ENCODE results near the gene EFNA4. TPM values are rescaled to one million over a fixed set of nuclear protein-coding genes. Genes with fewer than 3 reads are reported as not detected.
"Not testable (repeated sequence)": the region's sequence is repeated elsewhere in the genome, so short reads cannot be mapped to it uniquely, and the experiment has no call there.

EFNA4 gene
- total and polyA plus RNA-seq, 3 donors from 2014 or later = 5.3 to 6.9 (median 6.0) TPM

- 70 to 93% methylated on average over 5 of the region's 5 CpGs for WGBS, 2 donors
- Histone ChIP-seq H3K4me3 (no peak overlapping the region), H3K27me3 (no peaks in the 10 kb centered on the region), H3K27ac (no peak overlapping the region), H3K9me3 (no peaks in the 10 kb centered on the region), H3K4me1 (no peaks in the 10 kb centered on the region), H3K36me3 (ENCODE audit: low read depth, missing control alignments) (no peaks in the 10 kb centered on the region)
- intact Hi-C loops (cut with DNase I; ENCODE audit: low total_unique reads) = no loop called here
- TF ChIP-seq POLR2A (IDR thresholded peaks at IDR 0.05) = no peak
- TF ChIP-seq, protein P1, sequence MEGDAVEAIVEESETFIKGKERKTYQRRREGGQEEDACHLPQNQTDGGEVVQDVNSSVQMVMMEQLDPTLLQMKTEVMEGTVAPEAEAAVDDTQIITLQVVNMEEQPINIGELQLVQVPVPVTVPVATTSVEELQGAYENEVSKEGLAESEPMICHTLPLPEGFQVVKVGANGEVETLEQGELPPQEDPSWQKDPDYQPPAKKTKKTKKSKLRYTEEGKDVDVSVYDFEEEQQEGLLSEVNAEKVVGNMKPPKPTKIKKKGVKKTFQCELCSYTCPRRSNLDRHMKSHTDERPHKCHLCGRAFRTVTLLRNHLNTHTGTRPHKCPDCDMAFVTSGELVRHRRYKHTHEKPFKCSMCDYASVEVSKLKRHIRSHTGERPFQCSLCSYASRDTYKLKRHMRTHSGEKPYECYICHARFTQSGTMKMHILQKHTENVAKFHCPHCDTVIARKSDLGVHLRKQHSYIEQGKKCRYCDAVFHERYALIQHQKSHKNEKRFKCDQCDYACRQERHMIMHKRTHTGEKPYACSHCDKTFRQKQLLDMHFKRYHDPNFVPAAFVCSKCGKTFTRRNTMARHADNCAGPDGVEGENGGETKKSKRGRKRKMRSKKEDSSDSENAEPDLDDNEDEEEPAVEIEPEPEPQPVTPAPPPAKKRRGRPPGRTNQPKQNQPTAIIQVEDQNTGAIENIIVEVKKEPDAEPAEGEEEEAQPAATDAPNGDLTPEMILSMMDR (IDR thresholded peaks at IDR 0.05) = no peak
- DNase-seq = no peak
These were observed 50.0 kb downstream of the EFNA4 start for GRCh38 chr1:155113450-155113980.

DNA sequence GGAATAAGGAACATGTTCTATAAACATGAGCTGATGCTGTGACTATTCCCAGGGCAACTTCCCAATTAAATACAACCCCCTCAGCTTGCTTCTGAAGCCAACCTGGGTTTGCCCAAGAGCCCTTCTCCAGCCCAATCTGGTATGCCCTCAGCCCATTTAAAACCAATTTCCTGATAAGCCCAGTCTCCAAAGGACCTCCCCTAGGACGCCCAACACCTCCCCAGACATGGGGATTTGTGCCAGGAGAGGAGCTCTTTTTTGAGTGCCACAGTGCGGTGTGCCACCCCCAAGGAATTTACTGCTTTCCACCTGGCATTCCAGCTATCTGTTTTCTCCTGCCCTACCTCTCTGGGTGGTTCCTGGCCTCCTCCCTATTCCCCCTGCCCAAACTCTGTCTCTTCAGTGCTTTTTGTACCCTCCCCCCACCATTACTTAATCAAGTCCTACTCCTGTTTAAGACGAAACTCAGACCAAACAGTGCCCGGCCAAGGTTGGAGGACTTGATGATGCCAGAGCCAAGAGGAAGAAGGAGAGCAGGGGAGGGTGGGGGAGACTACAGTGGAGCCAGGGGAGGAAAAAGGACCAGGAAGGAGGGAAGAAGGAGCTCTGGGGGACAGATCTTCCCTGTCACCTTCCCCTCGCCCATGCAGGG lies 52.7 kb downstream of the EFNA4 start:
- Histone ChIP-seq H3K4me3 (no peak overlapping the region), H3K9me3 (no peaks in the 10 kb centered on the region), H3K27ac (no peak overlapping the region), H3K4me1 (no peaks in the 10 kb centered on the region), H3K27me3 (no peaks in the 10 kb centered on the region), H3K36me3 (ENCODE audit: low read depth, missing control alignments) (no peaks in the 10 kb centered on the region)
- no peak for TF ChIP-seq POLR2A (IDR thresholded peaks at IDR 0.05)
- TF ChIP-seq, protein P1 (IDR thresholded peaks at IDR 0.05) = no peak
- intact Hi-C loops (cut with DNase I; ENCODE audit: low total_unique reads) = no loop called here
- DNase-seq = no peak
- WGBS, 2 donors = 59 to 79% methylated on average over 5 of the region's 5 CpGs

GRCh38 chr1:155117610-155118009 lies 54.1 kb downstream of the EFNA4 start:
- TF ChIP-seq, protein P1 (IDR thresholded peaks at IDR 0.05) = no peak
- no peak for TF ChIP-seq POLR2A (IDR thresholded peaks at IDR 0.05)
- H3K9me3 ChIP-seq = no peaks in the 10 kb centered on the region
- H3K27me3 ChIP-seq = no peaks in the 10 kb centered on the region
- no peak overlapping the region for H3K27ac ChIP-seq
- no peaks in the 10 kb centered on the region for H3K36me3 ChIP-seq (ENCODE audit: low read depth, missing control alignments)
- WGBS, 2 donors = 74 to 86% methylated on average over 4 of the region's 4 CpGs
- DNase-seq = no peak
- H3K4me1 ChIP-seq = no peaks in the 10 kb centered on the region
- H3K4me3 ChIP-seq = no peak overlapping the region
- intact Hi-C loops (cut with DNase I; ENCODE audit: low total_unique reads) = no loop called here

DNA sequence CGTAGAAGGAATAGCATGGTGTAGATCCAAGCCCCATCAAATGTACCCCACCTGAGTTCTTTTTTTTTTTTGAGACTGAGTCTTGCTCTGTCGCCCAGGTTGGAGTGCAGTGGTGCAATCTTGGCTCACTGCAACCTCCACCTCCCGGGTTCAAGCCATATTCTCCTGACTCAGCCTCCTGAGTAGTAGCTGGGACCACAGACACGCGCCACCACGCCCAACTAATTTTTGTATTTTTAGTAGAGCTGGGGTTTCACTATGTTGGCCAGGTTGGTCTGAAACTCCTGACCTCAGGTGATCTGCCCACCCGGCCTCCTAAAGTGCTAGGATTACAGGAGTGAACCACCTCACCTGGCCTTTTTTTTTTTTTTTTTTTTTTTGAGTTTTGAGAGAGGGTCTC lies 54.5 kb downstream of the EFNA4 start:
- H3K27me3 ChIP-seq; intact Hi-C loops (cut with DNase I; ENCODE audit: low total_unique reads); DNase-seq; H3K36me3 ChIP-seq (ENCODE audit: low read depth, missing control alignments); H3K9me3 ChIP-seq; H3K4me3 ChIP-seq; H3K4me1 ChIP-seq; H3K27ac ChIP-seq: not testable (repeated sequence)
- WGBS, 2 donors = 92 to 93% methylated on average over 7 of the region's 7 CpGs

Other genes starting within 250 kb of the EFNA4 start
- under 1 TPM; 0.24 to 0.56 TPM for gene KCNN3, start 193.5 kb upstream of the EFNA4 start, total RNA-seq
- 0.78 TPM for gene KCNN3, start 193.5 kb upstream of the EFNA4 start, polyA plus RNA-seq (ENCODE audit: insufficient read depth, low read depth, low replicate concordance)
- 10 to 100 TPM; 21.1 to 27.7 TPM for gene PMVK, start 127.0 kb upstream of the EFNA4 start, total RNA-seq
- 44.6 TPM for gene PMVK, start 127.0 kb upstream of the EFNA4 start, polyA plus RNA-seq (ENCODE audit: insufficient read depth, low read depth, low replicate concordance)
- gene PBXIP1, start 107.6 kb upstream of the EFNA4 start, total RNA-seq = 10 to 100 TPM; 84.1 to 87.1 TPM
- gene PBXIP1, start 107.6 kb upstream of the EFNA4 start, polyA plus RNA-seq (ENCODE audit: insufficient read depth, low read depth, low replicate concordance) = 111 TPM
- gene PYGO2, start 102.0 kb upstream of the EFNA4 start, total RNA-seq = 10 to 100 TPM; 31.0 to 34.9 TPM
- 33.2 TPM for gene PYGO2, start 102.0 kb upstream of the EFNA4 start, polyA plus RNA-seq (ENCODE audit: insufficient read depth, low read depth, low replicate concordance)
- gene SHC1, start 93.0 kb upstream of the EFNA4 start, total RNA-seq = 10 to 100 TPM; 47.9 to 59.3 TPM
- 49.0 TPM for gene SHC1, start 93.0 kb upstream of the EFNA4 start, polyA plus RNA-seq (ENCODE audit: insufficient read depth, low read depth, low replicate concordance)
- 10 to 100 TPM; 45.5 to 84.3 TPM for gene CKS1B, start 89.1 kb upstream of the EFNA4 start, total RNA-seq
- gene CKS1B, start 89.1 kb upstream of the EFNA4 start, polyA plus RNA-seq (ENCODE audit: insufficient read depth, low read depth, low replicate concordance) = 100 TPM
- gene FLAD1, start 80.4 kb upstream of the EFNA4 start, total RNA-seq = 10 to 100 TPM; 26.5 to 35.0 TPM
- 46.5 TPM for gene FLAD1, start 80.4 kb upstream of the EFNA4 start, polyA plus RNA-seq (ENCODE audit: insufficient read depth, low read depth, low replicate concordance)
- gene LENEP, start 70.2 kb upstream of the EFNA4 start, total RNA-seq = 1 to 10 TPM in 1 of 2 donors, not detected in 1; 1.1 TPM
- not detected for gene LENEP, start 70.2 kb upstream of the EFNA4 start, polyA plus RNA-seq (ENCODE audit: insufficient read depth, low read depth, low replicate concordance)
- 10 to 100 TPM; 21.1 to 22.4 TPM for gene ZBTB7B, start 60.9 kb upstream of the EFNA4 start, total RNA-seq
- 18.6 TPM for gene ZBTB7B, start 60.9 kb upstream of the EFNA4 start, polyA plus RNA-seq (ENCODE audit: insufficient read depth, low read depth, low replicate concordance)
- 10 to 100 TPM in 1 of 2 donors, 1 to 10 TPM in 1; 9.9 to 14.4 TPM for gene DCST2, start 30.0 kb upstream of the EFNA4 start, total RNA-seq
- 20.4 TPM for gene DCST2, start 30.0 kb upstream of the EFNA4 start, polyA plus RNA-seq (ENCODE audit: insufficient read depth, low read depth, low replicate concordance)
- 1 to 10 TPM; 4.5 to 9.4 TPM for gene DCST1, start 29.9 kb upstream of the EFNA4 start, total RNA-seq
- gene DCST1, start 29.9 kb upstream of the EFNA4 start, polyA plus RNA-seq (ENCODE audit: insufficient read depth, low read depth, low replicate concordance) = 15.2 TPM
- gene ADAM15, start 12.4 kb upstream of the EFNA4 start, total RNA-seq = 10 to 100 TPM; 30.7 to 34.5 TPM
- gene ADAM15, start 12.4 kb upstream of the EFNA4 start, polyA plus RNA-seq (ENCODE audit: insufficient read depth, low read depth, low replicate concordance) = 42.6 TPM
- gene EFNA3, start 15.1 kb downstream of the EFNA4 start, total RNA-seq = 1 to 10 TPM; 7.5 to 7.7 TPM
- 9.9 TPM for gene EFNA3, start 15.1 kb downstream of the EFNA4 start, polyA plus RNA-seq (ENCODE audit: insufficient read depth, low read depth, low replicate concordance)
- 10 to 100 TPM; 13.1 to 14.5 TPM for gene EFNA1, start 64.1 kb downstream of the EFNA4 start, total RNA-seq
- 13.0 TPM for gene EFNA1, start 64.1 kb downstream of the EFNA4 start, polyA plus RNA-seq (ENCODE audit: insufficient read depth, low read depth, low replicate concordance)
- 10 to 100 TPM; 25.2 to 30.0 TPM for gene SLC50A1, start 72.1 kb downstream of the EFNA4 start, total RNA-seq
- 33.7 TPM for gene SLC50A1, start 72.1 kb downstream of the EFNA4 start, polyA plus RNA-seq (ENCODE audit: insufficient read depth, low read depth, low replicate concordance)
- gene DPM3, start 76.8 kb downstream of the EFNA4 start, total RNA-seq = 100 to 1,000 TPM in 1 of 2 donors, 10 to 100 TPM in 1; 69.9 to 104 TPM
- gene DPM3, start 76.8 kb downstream of the EFNA4 start, polyA plus RNA-seq (ENCODE audit: insufficient read depth, low read depth, low replicate concordance) = 77.7 TPM
- 100 to 1,000 TPM; 242 to 255 TPM for gene KRTCAP2, start 109.6 kb downstream of the EFNA4 start, total RNA-seq
- gene KRTCAP2, start 109.6 kb downstream of the EFNA4 start, polyA plus RNA-seq (ENCODE audit: insufficient read depth, low read depth, low replicate concordance) = 397 TPM
- gene TRIM46, start 110.1 kb downstream of the EFNA4 start, total RNA-seq = 1 to 10 TPM; 3.7 to 3.9 TPM
- gene TRIM46, start 110.1 kb downstream of the EFNA4 start, polyA plus RNA-seq (ENCODE audit: insufficient read depth, low read depth, low replicate concordance) = 4.0 TPM
- gene THBS3, start 144.2 kb downstream of the EFNA4 start, total RNA-seq = 10 to 100 TPM; 37.1 to 68.1 TPM
- gene THBS3, start 144.2 kb downstream of the EFNA4 start, polyA plus RNA-seq (ENCODE audit: insufficient read depth, low read depth, low replicate concordance) = 82.9 TPM
- 100 to 1,000 TPM in 1 of 2 donors, 10 to 100 TPM in 1; 77.1 to 118 TPM for gene MTX1, start 145.0 kb downstream of the EFNA4 start, total RNA-seq
- 161 TPM for gene MTX1, start 145.0 kb downstream of the EFNA4 start, polyA plus RNA-seq (ENCODE audit: insufficient read depth, low read depth, low replicate concordance)
- 10 to 100 TPM; 14.3 to 15.8 TPM for gene ENTREP3, start 191.7 kb downstream of the EFNA4 start, total RNA-seq
- gene ENTREP3, start 191.7 kb downstream of the EFNA4 start, polyA plus RNA-seq (ENCODE audit: insufficient read depth, low read depth, low replicate concordance) = 27.9 TPM
- 10 to 100 TPM; 70.9 to 80.6 TPM for gene SCAMP3, start 198.6 kb downstream of the EFNA4 start, total RNA-seq
- gene SCAMP3, start 198.6 kb downstream of the EFNA4 start, polyA plus RNA-seq (ENCODE audit: insufficient read depth, low read depth, low replicate concordance) = 63.0 TPM
- 10 to 100 TPM; 52.8 to 54.1 TPM for gene CLK2, start 209.8 kb downstream of the EFNA4 start, total RNA-seq
- gene CLK2, start 209.8 kb downstream of the EFNA4 start, polyA plus RNA-seq (ENCODE audit: insufficient read depth, low read depth, low replicate concordance) = 37.0 TPM
- 1 to 10 TPM; 3.5 to 3.8 TPM for gene HCN3, start 213.7 kb downstream of the EFNA4 start, total RNA-seq
- 2.2 TPM for gene HCN3, start 213.7 kb downstream of the EFNA4 start, polyA plus RNA-seq (ENCODE audit: insufficient read depth, low read depth, low replicate concordance)
- under 1 TPM; 0.25 to 0.87 TPM for gene PKLR, start 237.7 kb downstream of the EFNA4 start, total RNA-seq
- 2.0 TPM for gene PKLR, start 237.7 kb downstream of the EFNA4 start, polyA plus RNA-seq (ENCODE audit: insufficient read depth, low read depth, low replicate concordance)
- 10 to 100 TPM; 51.6 to 81.6 TPM for gene FDPS, start 245.1 kb downstream of the EFNA4 start, total RNA-seq
- gene FDPS, start 245.1 kb downstream of the EFNA4 start, polyA plus RNA-seq (ENCODE audit: insufficient read depth, low read depth, low replicate concordance) = 127 TPM

All from testis (tissue), 3 donors.